Mesothelial cell of epicardium (in vitro differentiated cells): ENCODE data around the gene PCSK1. TPM values are rescaled to one million over a fixed set of nuclear protein-coding genes. Genes with fewer than 3 reads are reported as not detected.

Experiments
- DNase-seq, 2 experiments: peaks; one replicate each; pipeline ENCODE4 v3.0.0; 2021; ENCODE audit warnings: low spot score in 2 of 2; ENCODE audit not compliant: unreplicated experiment in 2 of 2
- H3K27ac Mint-ChIP-seq: 2 replicates; pipeline ENCODE4 v1.8.0; 2021; ENCODE audit warnings: mixed read lengths
- H3K27me3 Mint-ChIP-seq: 2 replicates; pipeline ENCODE4 v1.8.0; 2021; ENCODE audit warnings: low read depth, mixed read lengths
- H3K36me3 Mint-ChIP-seq: 2 replicates; pipeline ENCODE4 v1.8.0; 2021; ENCODE audit warnings: mixed read lengths
- H3K4me1 Mint-ChIP-seq: 2 replicates; pipeline ENCODE4 v1.8.0; 2021; ENCODE audit warnings: mixed read lengths
- H3K4me3 Mint-ChIP-seq: 2 replicates; pipeline ENCODE4 v1.8.0; 2021; ENCODE audit warnings: mild to moderate bottlenecking, moderate library complexity, mixed read lengths
- H3K9me3 Mint-ChIP-seq: 2 replicates; pipeline ENCODE4 v1.8.0; 2021; ENCODE audit warnings: mixed read lengths
- CTCF ChIP-seq: fragments of 200-600 bp; sonication (generic); IDR thresholded peaks from one replicate; pipeline ENCODE4 v1.5.0; 2021; ENCODE audit warnings: antibody characterized with exemption; ENCODE audit not compliant: unreplicated experiment
- total RNA-seq: library from RNA; stranded (reverse); gene quantifications from 3 replicates; pipeline ENCODE4 v1.2.1, GENCODE V29; 2021

The PCSK1 gene
- total RNA-seq, 1 donor from 2014 or later, result not detected

- no peak for TF ChIP-seq CTCF
- Mint-ChIP-seq H3K27me3 (peaks cover 22% of the 10 kb centered on the region), H3K36me3 (no peaks in the 10 kb centered on the region), H3K9me3 (no peaks in the 10 kb centered on the region), H3K4me1 (no peaks in the 10 kb centered on the region), H3K27ac (no peak overlapping the region), H3K4me3 (no peak overlapping the region)
- DNase-seq, result no peak
These were observed 82.4 kb downstream of the PCSK1 start for GRCh38 chr5:96350678-96351077.

- no peak for DNase-seq
- no peak overlapping the region for H3K4me3 Mint-ChIP-seq
- H3K27me3 Mint-ChIP-seq, result peaks cover 32% of the 10 kb centered on the region
- no peaks in the 10 kb centered on the region for H3K9me3 Mint-ChIP-seq
- H3K27ac Mint-ChIP-seq, result no peak overlapping the region
- no peaks in the 10 kb centered on the region for H3K36me3 Mint-ChIP-seq
- TF ChIP-seq CTCF, result no peak
- H3K4me1 Mint-ChIP-seq, result peaks cover 2% of the 10 kb centered on the region
These were observed 84.5 kb downstream of the PCSK1 start for GRCh38 chr5:96348536-96348935.

- H3K27ac Mint-ChIP-seq, result no peak overlapping the region
- DNase-seq, result no peak
- peaks cover 6% of the 10 kb centered on the region for H3K4me1 Mint-ChIP-seq
- H3K4me3 Mint-ChIP-seq, result no peak overlapping the region
- no peaks in the 10 kb centered on the region for H3K9me3 Mint-ChIP-seq
- H3K27me3 Mint-ChIP-seq, result peaks cover 32% of the 10 kb centered on the region
- no peak for TF ChIP-seq CTCF
- H3K36me3 Mint-ChIP-seq, result no peaks in the 10 kb centered on the region
These were observed 85.4 kb downstream of the PCSK1 start for GRCh38 chr5:96347502-96348292.

- TF ChIP-seq CTCF, result peak; percentile 24
- Mint-ChIP-seq H3K4me1 (peaks cover 8% of the 10 kb centered on the region), H3K36me3 (no peaks in the 10 kb centered on the region), H3K27ac (no peak overlapping the region), H3K4me3 (no peak overlapping the region), H3K27me3 (peaks cover 21% of the 10 kb centered on the region), H3K9me3 (no peaks in the 10 kb centered on the region)
- DNase-seq, result no peak
These were observed 88.1 kb downstream of the PCSK1 start for GRCh38 chr5:96344678-96345577.

- H3K9me3 Mint-ChIP-seq, result no peaks in the 10 kb centered on the region
- no peaks in the 10 kb centered on the region for H3K36me3 Mint-ChIP-seq
- H3K4me1 Mint-ChIP-seq, result peaks cover 8% of the 10 kb centered on the region
- no peak overlapping the region for H3K4me3 Mint-ChIP-seq
- H3K27ac Mint-ChIP-seq, result no peak overlapping the region
- no peak for TF ChIP-seq CTCF
- peaks cover 21% of the 10 kb centered on the region for H3K27me3 Mint-ChIP-seq
- DNase-seq, result no peak
These were observed 90.0 kb downstream of the PCSK1 start for GRCh38 chr5:96343094-96343493.
